Neural cell (in vitro differentiated cells): ENCODE results near the gene COL6A5. TPM values are rescaled to one million over a fixed set of nuclear protein-coding genes. Genes with fewer than 3 reads are reported as not detected.

Experiments used
- H2AFZ ChIP-seq: fragments of 200-600, 300-800 bp; sonication (generic), shearing (Covaris generic); 2 replicates; pipeline ENCODE4 v1.6.0; 2014; ENCODE audit warnings: low read depth, mild to moderate bottlenecking, antibody characterized with exemption, low read length, moderate library complexity
- H3F3A ChIP-seq: fragments of 200-600 bp; shearing (Covaris generic); 2 replicates; pipeline ENCODE4 v1.6.1; 2016; ENCODE audit warnings: mild to moderate bottlenecking, moderate library complexity, mixed read lengths, antibody characterized with exemption, low read length; ENCODE audit not compliant: insufficient read depth, poor library complexity, severe bottlenecking
- H3K27ac ChIP-seq: fragments of 200-600, 300-800 bp; sonication (generic), shearing (Covaris generic); 2 replicates; pipeline ENCODE4 v1.5.1; 2014; ENCODE audit warnings: mild to moderate bottlenecking, low read length, moderate library complexity
- H3K27me3 ChIP-seq: fragments of 300-800, 200-600 bp; sonication (generic), shearing (Covaris generic); 2 replicates; pipeline ENCODE4 v1.6.0; 2014; ENCODE audit warnings: mild to moderate bottlenecking, low read depth, low read length, moderate library complexity; ENCODE audit not compliant: insufficient read depth
- H3K36me3 ChIP-seq: fragments of 300-800, 200-600 bp; sonication (generic), shearing (Covaris generic); 2 replicates; pipeline ENCODE4 v1.5.1; 2014; ENCODE audit warnings: mild to moderate bottlenecking, antibody characterized with exemption, low read length, moderate library complexity; ENCODE audit not compliant: insufficient read depth
- H3K4me2 ChIP-seq: fragments of 300-800, 200-600 bp; sonication (generic), shearing (Covaris generic); 2 replicates; pipeline ENCODE4 v1.6.0; 2014; ENCODE audit warnings: mild to moderate bottlenecking, low read length
- H3K4me3 ChIP-seq: fragments of 300-800, 200-600 bp; sonication (generic), shearing (Covaris generic); 2 replicates; pipeline ENCODE4 v1.5.1; 2014; ENCODE audit warnings: mild to moderate bottlenecking, low read length, moderate library complexity
- H3K79me2 ChIP-seq: fragments of 200-600 bp; shearing (Covaris generic); replicated peaks from 2 replicates; pipeline ENCODE4 v1.6.0; 2014; ENCODE audit warnings: mild to moderate bottlenecking, low read length, moderate library complexity; ENCODE audit not compliant: insufficient read depth
- H3K9ac ChIP-seq: fragments of 300-800, 200-600 bp; sonication (generic), shearing (Covaris generic); 2 replicates; pipeline ENCODE4 v1.6.1; 2016; ENCODE audit warnings: mild to moderate bottlenecking, low read length, mixed read lengths
- H3K9me2 ChIP-seq: fragments of 200-600 bp; shearing (Covaris generic); 2 replicates; pipeline ENCODE4 v1.6.1; 2016; ENCODE audit warnings: mild to moderate bottlenecking, low read length, mixed read lengths; ENCODE audit not compliant: insufficient read depth
- H3K9me3 ChIP-seq: fragments of 200-600, 300-800 bp; sonication (generic), shearing (Covaris generic); 2 replicates; pipeline ENCODE4 v1.6.1; 2016; ENCODE audit warnings: mild to moderate bottlenecking, mixed run types, low read length, moderate library complexity, mixed read lengths
- H4K20me1 ChIP-seq: fragments of 200-600 bp; shearing (Covaris generic); 2 replicates; pipeline ENCODE4 v1.6.1; 2016; ENCODE audit warnings: mild to moderate bottlenecking, mixed run types; ENCODE audit not compliant: insufficient read depth
- CTCF ChIP-seq: fragments of 450-650 bp; IDR thresholded peaks from 2 replicates; pipeline ENCODE4 v1.5.1; 2014; ENCODE audit warnings: antibody characterized with exemption, mild to moderate bottlenecking, moderate library complexity; ENCODE audit not compliant: poor library complexity, severe bottlenecking
- EP300 ChIP-seq: fragments of 450-650 bp; conservative IDR thresholded peaks from 2 replicates; pipeline ENCODE4 v1.6.1; 2014; ENCODE audit warnings: antibody characterized with exemption, mild to moderate bottlenecking, moderate library complexity; ENCODE audit not compliant: poor library complexity, severe bottlenecking
- EZH2 ChIP-seq: fragments of 200-600, 300-800 bp; shearing (Covaris generic), sonication (generic); IDR thresholded peaks from 2 replicates; pipeline ENCODE4 v1.6.1; 2014; ENCODE audit warnings: antibody characterized with exemption, low read length, borderline replicate concordance, mild to moderate bottlenecking; ENCODE audit not compliant: insufficient read depth, poor library complexity, severe bottlenecking
- MXI1 ChIP-seq: fragments of 450-650 bp; conservative IDR thresholded peaks from 2 replicates; pipeline ENCODE4 v1.6.1; 2014; ENCODE audit warnings: antibody characterized with exemption, mild to moderate bottlenecking; ENCODE audit not compliant: poor library complexity, severe bottlenecking
- POLR2AphosphoS5 ChIP-seq: IDR thresholded peaks from 2 replicates; pipeline ENCODE4 v1.6.1; 2012
- RAD21 ChIP-seq: fragments of 450-650 bp; conservative IDR thresholded peaks from 2 replicates; pipeline ENCODE4 v1.6.1; 2014; ENCODE audit warnings: antibody characterized with exemption, mild to moderate bottlenecking, moderate library complexity
- REST ChIP-seq: IDR thresholded peaks from 2 replicates; pipeline ENCODE4 v1.6.1; 2012; ENCODE audit warnings: borderline replicate concordance
- SMC3 ChIP-seq: fragments of 450-650 bp; conservative IDR thresholded peaks from 2 replicates; pipeline ENCODE4 v1.6.1; 2014; ENCODE audit warnings: antibody characterized with exemption, mild to moderate bottlenecking, moderate library complexity; ENCODE audit not compliant: poor library complexity
- TAF1 ChIP-seq: IDR thresholded peaks from 2 replicates; pipeline ENCODE4 v1.6.1; 2012; ENCODE audit warnings: low read depth
- polyA plus RNA-seq: library from polyadenylated mRNA; depleted of rRNA; stranded (reverse); fragments of >200 nt; gene quantifications from 2 replicates; pipeline ENCODE4 v1.2.3, GENCODE V29; 2014

Gene COL6A5
- polyA plus RNA-seq, 1 donor from 2014 or later, result not detected

GRCh38 chr3:130509008-130509407 lies 163.5 kb downstream of the COL6A5 start:
- TF ChIP-seq EP300 (no peak), MXI1 (no peak), REST (no peak), SMC3 (no peak), TAF1 (no peak), CTCF (no peak), RAD21 (no peak), POLR2AphosphoS5 (no peak), EZH2 (no peak)
- Histone ChIP-seq H3K4me2 (no peak overlapping the region), H3K4me3 (no peak overlapping the region), H3K9me3 (no peaks in the 10 kb centered on the region), H4K20me1 (no peaks in the 10 kb centered on the region), H3F3A (no peaks in the 10 kb centered on the region), H3K36me3 (no peaks in the 10 kb centered on the region), H3K27me3 (no peaks in the 10 kb centered on the region), H3K9me2 (no peaks in the 10 kb centered on the region), H3K9ac (no peak overlapping the region), H3K27ac (no peak overlapping the region), H3K79me2 (no peaks in the 10 kb centered on the region), H2AFZ (no peak overlapping the region)

GRCh38 chr3:130514681-130515080 lies 169.2 kb downstream of the COL6A5 start:
- Histone ChIP-seq H3K4me2 (no peak overlapping the region), H3K27me3 (peaks cover 36% of the 10 kb centered on the region), H3K9ac (no peak overlapping the region), H3K9me2 (no peaks in the 10 kb centered on the region), H3F3A (no peaks in the 10 kb centered on the region), H4K20me1 (no peaks in the 10 kb centered on the region), H3K9me3 (peaks cover 3% of the 10 kb centered on the region), H2AFZ (no peak overlapping the region), H3K79me2 (no peaks in the 10 kb centered on the region), H3K36me3 (no peaks in the 10 kb centered on the region), H3K4me3 (no peak overlapping the region), H3K27ac (no peak overlapping the region)
- no peak for TF ChIP-seq EZH2
- TF ChIP-seq EP300, result no peak
- TF ChIP-seq MXI1, result no peak
- no peak for TF ChIP-seq REST
- no peak for TF ChIP-seq SMC3
- no peak for TF ChIP-seq TAF1
- TF ChIP-seq POLR2AphosphoS5, result no peak
- TF ChIP-seq CTCF, result no peak
- TF ChIP-seq RAD21, result no peak
